GM12873 (cell line): ENCODE results near the gene DMGDH.

ENCODE experiments used
- TF ChIP-seq, protein P1 (sequence below): IDR thresholded peaks from 2 replicates; pipeline ENCODE4 v1.5.1; 2012; ENCODE audit warnings: low read depth, mild to moderate bottlenecking, moderate library complexity, low read length, control low read depth; ENCODE audit not compliant: insufficient read depth; ENCODE audit errors: missing control alignments

DMGDH gene

DNA sequence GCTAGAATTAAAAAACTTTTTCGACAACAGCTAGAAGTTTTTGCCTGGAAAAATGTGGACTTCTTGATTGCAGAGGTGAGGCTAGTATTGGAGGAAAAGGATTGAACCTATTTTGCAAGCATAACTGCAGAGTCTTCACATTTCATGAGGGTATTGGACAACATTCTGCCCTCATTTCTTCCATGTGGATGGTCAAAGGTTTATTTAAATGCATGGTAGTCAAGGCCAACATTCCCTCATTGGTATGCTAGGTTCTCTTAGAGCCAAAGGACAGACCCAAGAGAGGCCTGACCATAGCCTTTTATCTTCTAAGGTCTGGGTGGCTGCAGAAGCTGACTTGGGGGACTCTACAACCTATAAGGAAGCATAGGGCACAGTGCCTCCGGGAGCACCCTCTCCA, 11.3 kb upstream of the DMGDH start:
- TF ChIP-seq, protein P1, sequence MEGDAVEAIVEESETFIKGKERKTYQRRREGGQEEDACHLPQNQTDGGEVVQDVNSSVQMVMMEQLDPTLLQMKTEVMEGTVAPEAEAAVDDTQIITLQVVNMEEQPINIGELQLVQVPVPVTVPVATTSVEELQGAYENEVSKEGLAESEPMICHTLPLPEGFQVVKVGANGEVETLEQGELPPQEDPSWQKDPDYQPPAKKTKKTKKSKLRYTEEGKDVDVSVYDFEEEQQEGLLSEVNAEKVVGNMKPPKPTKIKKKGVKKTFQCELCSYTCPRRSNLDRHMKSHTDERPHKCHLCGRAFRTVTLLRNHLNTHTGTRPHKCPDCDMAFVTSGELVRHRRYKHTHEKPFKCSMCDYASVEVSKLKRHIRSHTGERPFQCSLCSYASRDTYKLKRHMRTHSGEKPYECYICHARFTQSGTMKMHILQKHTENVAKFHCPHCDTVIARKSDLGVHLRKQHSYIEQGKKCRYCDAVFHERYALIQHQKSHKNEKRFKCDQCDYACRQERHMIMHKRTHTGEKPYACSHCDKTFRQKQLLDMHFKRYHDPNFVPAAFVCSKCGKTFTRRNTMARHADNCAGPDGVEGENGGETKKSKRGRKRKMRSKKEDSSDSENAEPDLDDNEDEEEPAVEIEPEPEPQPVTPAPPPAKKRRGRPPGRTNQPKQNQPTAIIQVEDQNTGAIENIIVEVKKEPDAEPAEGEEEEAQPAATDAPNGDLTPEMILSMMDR = no peak

DNA sequence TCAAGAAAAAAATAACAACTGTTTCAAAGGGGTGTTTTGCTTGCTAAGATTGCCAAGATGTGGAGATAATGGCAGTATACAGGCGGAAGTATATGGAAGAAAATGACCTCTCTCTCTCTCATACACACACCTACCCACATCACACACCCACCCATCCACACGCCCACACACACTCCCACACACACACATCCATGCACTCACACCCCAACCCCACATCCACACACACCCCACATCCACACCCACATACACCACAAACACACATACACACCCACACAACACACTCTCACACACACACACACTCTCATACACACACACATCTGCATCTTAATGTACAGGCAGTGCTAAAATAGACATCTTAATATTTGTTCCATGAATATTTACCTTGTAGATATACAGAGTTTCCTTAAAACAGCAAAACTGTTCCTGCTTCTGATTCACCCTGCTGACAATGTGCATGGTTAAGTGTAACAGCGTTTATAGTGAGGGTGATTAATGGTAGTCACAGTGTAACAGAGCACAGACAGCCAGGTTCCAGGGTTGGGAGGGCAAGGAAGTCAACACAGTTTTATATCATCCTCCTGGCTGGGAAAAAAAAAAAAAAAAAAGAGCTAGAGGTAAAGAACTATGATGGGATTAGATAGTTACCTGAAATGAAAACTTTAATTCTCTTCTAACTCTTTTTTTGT, 8.3 kb upstream of the DMGDH start:
- TF ChIP-seq, protein P1 = no peak

DNA sequence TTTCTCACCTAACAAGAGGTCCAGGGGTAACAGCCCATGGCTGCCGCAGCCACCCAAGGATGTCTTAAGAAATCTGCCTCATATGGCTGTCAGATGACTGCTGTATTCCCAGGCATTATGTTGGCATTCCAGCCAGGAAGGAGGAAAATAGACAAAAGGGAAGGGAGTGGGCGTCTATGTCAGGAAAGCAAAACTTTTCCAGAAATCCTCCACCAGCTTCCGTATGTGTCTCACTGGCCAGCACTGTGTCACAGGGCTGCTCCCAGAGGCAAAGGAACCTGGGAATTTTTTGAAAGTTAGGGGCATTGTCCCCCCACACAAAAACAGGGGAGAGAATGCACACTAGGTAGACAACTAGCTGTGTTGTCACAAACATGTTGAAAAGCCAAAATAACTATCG, 7.3 kb upstream of the DMGDH start:
- TF ChIP-seq, protein P1 = no peak

DNA sequence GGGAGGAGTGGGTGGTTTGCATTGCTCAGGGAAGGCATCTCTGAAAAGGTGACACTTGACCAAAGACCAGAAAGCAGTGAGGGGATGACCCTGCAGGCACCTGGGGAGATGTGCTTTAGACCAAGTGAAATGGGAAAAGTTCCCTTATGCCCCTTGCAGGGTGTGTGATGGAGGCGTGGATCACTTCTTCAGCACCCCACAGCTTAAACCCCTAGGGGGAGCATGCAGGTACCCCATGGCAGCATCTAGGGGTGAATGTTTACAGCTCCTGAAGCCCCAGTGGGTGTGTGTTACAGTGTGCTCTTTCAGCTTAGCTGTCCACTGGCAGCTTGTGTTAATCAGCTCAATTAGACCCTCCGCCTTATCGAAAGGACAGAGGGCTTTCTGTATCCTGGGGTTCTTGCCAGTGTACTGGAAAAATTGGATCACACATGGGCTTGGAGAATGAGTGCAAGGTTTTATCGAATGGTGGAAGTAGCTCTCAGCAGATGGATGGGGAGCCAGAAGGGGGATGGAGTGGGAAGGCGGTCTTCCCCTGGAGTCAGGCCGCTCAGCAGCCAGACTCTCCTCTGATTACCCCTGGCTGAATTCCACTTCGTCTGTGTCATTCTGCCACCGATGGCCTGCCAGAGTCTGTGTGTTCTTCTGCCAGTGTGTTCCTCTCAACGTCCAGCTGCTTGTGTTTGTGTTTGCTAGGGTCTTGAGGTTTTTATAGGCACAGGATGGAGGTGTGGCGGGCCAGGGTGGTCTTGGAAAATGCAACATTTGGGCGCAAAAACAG, 6.4 kb upstream of the DMGDH start:
- TF ChIP-seq, protein P1 = peak; percentile 22

DNA sequence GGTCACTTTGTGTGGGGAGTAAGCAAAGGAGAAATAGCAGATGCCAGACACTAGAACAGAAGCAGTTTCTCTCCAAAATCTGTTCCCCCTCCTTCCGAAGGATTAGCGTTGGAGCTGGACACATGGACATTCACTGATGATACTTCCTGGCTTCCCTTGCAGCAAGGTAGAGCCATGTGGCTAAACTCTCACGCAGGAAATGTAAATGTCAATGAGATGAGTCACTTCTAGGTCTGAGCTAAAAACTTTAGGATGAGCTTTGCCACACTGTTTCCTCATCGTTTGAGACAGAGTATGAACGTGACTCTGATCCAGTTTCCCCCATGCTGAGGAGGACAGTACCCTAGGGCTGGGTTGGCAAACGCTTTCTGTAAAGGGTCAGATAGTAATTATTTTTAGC, 5.2 kb upstream of the DMGDH start:
- TF ChIP-seq, protein P1 = no peak

DNA sequence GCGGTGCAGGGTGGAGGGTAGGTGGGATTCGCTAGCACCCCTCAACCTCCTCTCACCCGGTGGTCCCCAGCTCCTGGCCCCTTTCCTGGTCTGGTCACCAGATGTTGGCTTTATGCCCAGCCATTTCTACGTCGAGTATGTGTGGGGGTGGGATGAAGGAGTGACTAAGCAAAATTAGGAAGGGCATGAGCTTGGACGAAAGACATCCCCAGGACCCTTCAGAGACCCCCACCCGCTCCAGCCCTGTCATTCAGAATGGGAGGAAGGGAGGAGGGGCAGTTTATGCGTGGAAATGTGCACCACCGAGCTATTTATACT, 835 bp upstream of the DMGDH start:
- TF ChIP-seq, protein P1 = no peak

DNA sequence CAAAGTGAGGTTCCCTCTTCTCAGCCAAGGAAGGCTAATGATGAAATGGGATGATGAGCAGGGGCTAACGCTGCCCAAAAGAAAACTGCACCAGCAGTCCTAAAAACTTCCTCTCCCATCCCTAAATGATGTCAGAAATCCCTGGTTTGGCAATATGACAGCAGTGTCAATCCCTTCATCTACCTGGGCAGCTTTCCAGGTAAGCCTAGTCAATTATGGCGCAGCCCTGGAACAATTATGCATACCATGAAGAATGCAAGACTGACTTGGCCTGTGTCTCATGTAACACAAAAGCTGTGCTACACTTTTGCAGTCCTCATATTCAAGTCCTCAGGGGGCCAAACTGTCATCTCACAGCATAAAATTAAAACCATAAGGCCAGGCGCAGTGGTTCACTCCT, 7.0 kb downstream of the DMGDH start:
- TF ChIP-seq, protein P1 = no peak
